Measurements from ENCODE around the gene KLRC4. TPM values are rescaled to one million over a fixed set of nuclear protein-coding genes. Genes with fewer than 3 reads are reported as not detected.

KLRC4 gene, protein sequence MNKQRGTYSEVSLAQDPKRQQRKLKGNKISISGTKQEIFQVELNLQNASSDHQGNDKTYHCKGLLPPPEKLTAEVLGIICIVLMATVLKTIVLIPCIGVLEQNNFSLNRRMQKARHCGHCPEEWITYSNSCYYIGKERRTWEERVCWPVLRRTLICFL
- not detected in 2 replicates for total RNA-seq
- long read RNA-seq = 0 reads

DNA sequence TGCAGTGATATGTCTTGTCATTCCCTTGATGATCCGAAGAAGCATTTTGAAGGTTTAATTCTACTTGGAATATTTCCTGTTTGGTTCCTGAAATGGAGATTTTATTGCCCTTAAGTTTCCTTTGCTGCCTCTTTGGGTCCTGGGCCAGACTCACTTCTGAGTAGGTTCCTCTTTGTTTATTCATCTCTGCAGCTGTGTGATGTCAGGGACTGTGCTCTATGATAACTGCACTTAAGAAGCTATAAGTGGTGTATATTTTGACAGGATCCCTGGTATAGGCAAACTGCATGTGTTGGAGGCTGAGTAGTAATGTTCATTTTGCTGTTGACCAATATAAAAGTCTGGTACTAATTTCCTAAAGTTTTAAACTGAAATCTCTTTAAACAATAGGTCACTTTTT, at the start of gene KLRC4:
KLRC4 (minus strand) TSS at position 366 of the 400 bp plus-strand sequence; CDS start at position 184, 182 bp downstream.
- DNase-seq (ENCODE audit: low read depth, low spot score) = no peak
- Mint-ChIP-seq H3K27ac (ENCODE audit: unreplicated experiment) (no peak within 1 kb of the TSS), H3K9me3 (peaks cover 2% of the 10 kb centered on the region)

DNA sequence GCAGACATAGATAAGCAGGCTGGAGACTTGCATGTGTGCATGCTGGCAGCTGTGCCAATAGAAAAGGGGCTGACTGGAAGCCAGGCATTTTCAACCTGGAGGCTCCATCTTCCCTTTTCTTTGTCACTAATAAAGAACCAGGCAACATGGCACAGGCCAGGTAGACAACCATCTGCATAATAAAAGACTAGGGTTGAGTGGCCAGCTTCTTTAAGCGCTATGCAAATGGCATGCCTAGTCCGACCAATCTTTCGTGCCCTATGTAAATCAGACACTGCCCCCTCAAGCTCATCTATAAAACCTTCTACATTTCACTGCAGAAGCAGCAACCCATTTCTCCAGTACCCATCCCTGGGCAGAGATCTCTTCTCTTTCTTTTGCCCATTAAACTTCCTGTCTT, 48.2 kb upstream of the KLRC4 start:
- TF ChIP-seq, protein P1, sequence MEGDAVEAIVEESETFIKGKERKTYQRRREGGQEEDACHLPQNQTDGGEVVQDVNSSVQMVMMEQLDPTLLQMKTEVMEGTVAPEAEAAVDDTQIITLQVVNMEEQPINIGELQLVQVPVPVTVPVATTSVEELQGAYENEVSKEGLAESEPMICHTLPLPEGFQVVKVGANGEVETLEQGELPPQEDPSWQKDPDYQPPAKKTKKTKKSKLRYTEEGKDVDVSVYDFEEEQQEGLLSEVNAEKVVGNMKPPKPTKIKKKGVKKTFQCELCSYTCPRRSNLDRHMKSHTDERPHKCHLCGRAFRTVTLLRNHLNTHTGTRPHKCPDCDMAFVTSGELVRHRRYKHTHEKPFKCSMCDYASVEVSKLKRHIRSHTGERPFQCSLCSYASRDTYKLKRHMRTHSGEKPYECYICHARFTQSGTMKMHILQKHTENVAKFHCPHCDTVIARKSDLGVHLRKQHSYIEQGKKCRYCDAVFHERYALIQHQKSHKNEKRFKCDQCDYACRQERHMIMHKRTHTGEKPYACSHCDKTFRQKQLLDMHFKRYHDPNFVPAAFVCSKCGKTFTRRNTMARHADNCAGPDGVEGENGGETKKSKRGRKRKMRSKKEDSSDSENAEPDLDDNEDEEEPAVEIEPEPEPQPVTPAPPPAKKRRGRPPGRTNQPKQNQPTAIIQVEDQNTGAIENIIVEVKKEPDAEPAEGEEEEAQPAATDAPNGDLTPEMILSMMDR (conservative IDR thresholded peaks at IDR 0.05) = no peak
- H3K4me3 Mint-ChIP-seq = no peak overlapping the region
- no peaks in the 10 kb centered on the region for H3K4me1 Mint-ChIP-seq
- H3K36me3 Mint-ChIP-seq (ENCODE audit: low read depth) = peaks cover 11% of the 10 kb centered on the region
- H3K27ac Mint-ChIP-seq (ENCODE audit: unreplicated experiment) = no peak overlapping the region
- peaks cover 5% of the 10 kb centered on the region for H3K27me3 Mint-ChIP-seq (ENCODE audit: low read depth)
- peaks cover 48% of the 10 kb centered on the region for H3K9me3 Mint-ChIP-seq
- no peak for DNase-seq (ENCODE audit: low read depth, low spot score)

More for the DNA sequence above, at the start of gene KLRC4:
- TF ChIP-seq, protein P1 (conservative IDR thresholded peaks at IDR 0.05) = no peak
- no peaks in the 10 kb centered on the region for H3K27me3 Mint-ChIP-seq (ENCODE audit: low read depth)
- no peaks in the 10 kb centered on the region for H3K4me1 Mint-ChIP-seq
- no peak within 1 kb of the TSS for H3K4me3 Mint-ChIP-seq
- no peaks in the 10 kb centered on the region for H3K36me3 Mint-ChIP-seq (ENCODE audit: low read depth)

DNA sequence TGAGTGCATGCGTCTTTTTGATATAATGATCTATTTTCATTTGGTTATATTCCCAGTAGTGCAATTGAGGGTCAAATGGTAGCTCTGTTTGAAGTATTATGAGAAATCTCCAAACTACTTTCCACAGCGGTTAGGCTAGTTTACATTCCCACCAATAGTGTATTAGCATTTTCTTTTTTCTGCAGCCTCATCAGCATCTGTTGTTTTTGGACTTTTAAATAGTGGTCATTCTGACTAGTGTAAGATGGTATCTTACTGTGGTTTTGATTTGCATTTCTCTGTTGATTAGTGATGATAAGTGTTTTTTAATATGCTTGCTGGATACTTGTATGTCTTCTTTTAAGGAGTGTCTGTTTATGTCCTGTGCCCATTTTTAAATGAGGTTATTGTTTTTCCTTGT, 47.3 kb upstream of the KLRC4 start:
- Mint-ChIP-seq H3K27me3 (ENCODE audit: low read depth) (peaks cover 2% of the 10 kb centered on the region), H3K9me3 (peaks cover 40% of the 10 kb centered on the region), H3K4me3 (no peak overlapping the region), H3K27ac (ENCODE audit: unreplicated experiment) (no peak overlapping the region), H3K36me3 (ENCODE audit: low read depth) (peaks cover 10% of the 10 kb centered on the region), H3K4me1 (no peaks in the 10 kb centered on the region)
- no peak for DNase-seq (ENCODE audit: low read depth, low spot score)
- TF ChIP-seq, protein P1 (conservative IDR thresholded peaks at IDR 0.05) = no peak

DNA sequence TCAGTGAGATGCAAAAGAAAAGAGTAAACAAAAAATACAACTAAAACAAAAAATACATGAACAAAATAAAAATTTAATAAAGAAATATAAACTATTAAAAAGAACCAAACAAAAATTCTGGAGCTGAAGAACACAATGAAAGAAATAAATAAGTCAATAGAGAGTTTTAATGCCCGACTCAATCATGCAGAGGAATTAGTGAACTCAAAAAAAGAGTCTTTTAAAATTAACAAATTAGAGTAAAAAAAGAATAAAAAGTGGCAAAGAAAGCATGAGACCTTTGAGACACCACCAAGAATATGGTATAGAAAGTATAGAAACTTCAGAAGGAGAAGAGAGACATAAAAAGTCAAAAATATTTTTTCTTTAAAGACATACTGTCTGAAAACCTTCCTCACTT, 46.2 kb upstream of the KLRC4 start:
- H3K27me3 Mint-ChIP-seq (ENCODE audit: low read depth) = no peaks in the 10 kb centered on the region
- no peak overlapping the region for H3K27ac Mint-ChIP-seq (ENCODE audit: unreplicated experiment)
- H3K4me1 Mint-ChIP-seq = no peaks in the 10 kb centered on the region
- no peak overlapping the region for H3K4me3 Mint-ChIP-seq
- peaks cover 8% of the 10 kb centered on the region for H3K36me3 Mint-ChIP-seq (ENCODE audit: low read depth)
- TF ChIP-seq, protein P1 (conservative IDR thresholded peaks at IDR 0.05) = no peak
- peaks cover 37% of the 10 kb centered on the region for H3K9me3 Mint-ChIP-seq
- DNase-seq (ENCODE audit: low read depth, low spot score) = no peak

DNA sequence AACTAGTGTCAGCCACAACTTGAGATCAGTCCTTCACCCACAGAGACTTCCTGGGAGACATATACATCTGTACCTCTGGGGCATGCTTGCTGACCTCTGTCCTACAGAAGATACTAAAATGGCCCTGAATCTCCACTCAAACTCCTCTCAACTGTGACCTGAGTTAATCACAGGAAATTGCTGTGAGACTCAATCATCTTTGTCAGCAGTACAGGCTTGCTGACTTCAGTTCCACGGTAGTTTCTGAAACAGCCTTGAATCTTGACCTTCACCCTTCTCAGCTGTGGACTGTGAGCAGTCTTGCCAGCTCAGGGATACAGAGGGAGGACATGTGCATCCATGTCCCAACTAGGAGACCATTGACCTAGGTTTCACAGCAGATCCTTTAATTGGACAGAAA, 45.0 kb upstream of the KLRC4 start:
- DNase-seq (ENCODE audit: low read depth, low spot score) = no peak
- TF ChIP-seq, protein P1 (conservative IDR thresholded peaks at IDR 0.05) = no peak
- Mint-ChIP-seq H3K4me3 (no peak overlapping the region), H3K27me3 (ENCODE audit: low read depth) (no peaks in the 10 kb centered on the region), H3K27ac (ENCODE audit: unreplicated experiment) (no peak overlapping the region), H3K4me1 (no peaks in the 10 kb centered on the region), H3K36me3 (ENCODE audit: low read depth) (peaks cover 6% of the 10 kb centered on the region), H3K9me3 (peaks cover 28% of the 10 kb centered on the region)

All from neural crest cell (in vitro differentiated cells).